Choroid plexus epithelial cell (primary cell): ENCODE measurements around the gene CXCR3.
A peak's percentile ranks its signal among the peaks of the same experiment; 100 is the strongest.

Experiments used
- DNase-seq: peaks from one replicate; pipeline ENCODE4 v3.0.0-alpha.2; 2010; ENCODE audit warnings: low read depth
- H3K4me3 ChIP-seq: 2 replicates; pipeline ENCODE4 v1.5.1; 2011; ENCODE audit warnings: low read depth, mild to moderate bottlenecking, control low read depth, low read length, moderate library complexity
- TF ChIP-seq, protein P1 (sequence below): conservative IDR thresholded peaks from 2 replicates; pipeline ENCODE4 v1.5.1; 2011; ENCODE audit warnings: low read depth, mild to moderate bottlenecking, control low read depth, inconsistent platforms, low read length, moderate library complexity

CXCR3 gene

GRCh38 chrX:71661919-71662318 is 43.6 kb upstream of the CXCR3 start:
- no peak for DNase-seq
- TF ChIP-seq, protein P1, sequence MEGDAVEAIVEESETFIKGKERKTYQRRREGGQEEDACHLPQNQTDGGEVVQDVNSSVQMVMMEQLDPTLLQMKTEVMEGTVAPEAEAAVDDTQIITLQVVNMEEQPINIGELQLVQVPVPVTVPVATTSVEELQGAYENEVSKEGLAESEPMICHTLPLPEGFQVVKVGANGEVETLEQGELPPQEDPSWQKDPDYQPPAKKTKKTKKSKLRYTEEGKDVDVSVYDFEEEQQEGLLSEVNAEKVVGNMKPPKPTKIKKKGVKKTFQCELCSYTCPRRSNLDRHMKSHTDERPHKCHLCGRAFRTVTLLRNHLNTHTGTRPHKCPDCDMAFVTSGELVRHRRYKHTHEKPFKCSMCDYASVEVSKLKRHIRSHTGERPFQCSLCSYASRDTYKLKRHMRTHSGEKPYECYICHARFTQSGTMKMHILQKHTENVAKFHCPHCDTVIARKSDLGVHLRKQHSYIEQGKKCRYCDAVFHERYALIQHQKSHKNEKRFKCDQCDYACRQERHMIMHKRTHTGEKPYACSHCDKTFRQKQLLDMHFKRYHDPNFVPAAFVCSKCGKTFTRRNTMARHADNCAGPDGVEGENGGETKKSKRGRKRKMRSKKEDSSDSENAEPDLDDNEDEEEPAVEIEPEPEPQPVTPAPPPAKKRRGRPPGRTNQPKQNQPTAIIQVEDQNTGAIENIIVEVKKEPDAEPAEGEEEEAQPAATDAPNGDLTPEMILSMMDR: no peak
- no peak overlapping the region for H3K4me3 ChIP-seq

DNA sequence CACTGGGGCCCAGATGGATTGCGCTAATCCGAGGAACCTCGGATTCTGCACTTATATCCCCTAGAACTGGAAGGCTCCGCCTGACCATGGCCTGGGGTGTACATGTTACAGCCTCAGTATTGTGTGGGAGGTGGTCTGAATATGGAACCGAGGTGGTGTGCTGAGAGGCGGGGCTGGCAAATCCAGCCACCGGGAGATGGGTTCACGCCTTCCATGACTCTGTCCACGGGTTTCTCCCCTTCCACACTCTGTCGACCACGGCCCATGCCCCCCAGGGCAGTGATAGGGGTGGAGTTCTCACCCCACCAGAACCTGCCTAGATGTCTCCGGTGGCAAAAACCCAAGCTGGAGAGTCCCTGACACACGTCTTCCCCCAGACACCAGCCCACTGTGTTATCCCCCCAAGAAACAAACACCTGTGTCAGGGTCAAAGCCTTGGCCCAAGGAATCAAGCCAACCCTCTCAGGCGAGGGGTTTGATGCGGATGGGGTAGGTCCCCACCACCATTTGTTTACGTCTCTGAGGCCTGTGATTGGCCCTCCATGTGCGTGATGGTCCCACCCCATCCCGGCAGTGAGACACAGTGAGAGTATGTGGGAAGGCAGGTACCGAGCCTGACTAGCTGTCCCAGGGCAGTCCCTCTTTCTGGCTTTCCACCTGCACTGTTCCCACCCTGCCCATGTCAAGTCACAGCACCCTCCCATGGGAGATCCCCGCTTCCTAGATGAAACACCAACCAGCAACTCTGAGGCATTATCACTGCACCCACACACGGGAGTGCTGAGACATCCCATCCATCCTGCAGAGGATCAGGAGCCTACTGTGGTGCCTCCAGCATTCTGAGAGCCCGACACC is 42.5 kb upstream of the CXCR3 start:
- TF ChIP-seq, protein P1: no peak
- no peak for DNase-seq
- no peak overlapping the region for H3K4me3 ChIP-seq

GRCh38 chrX:71659959-71660358 is 41.6 kb upstream of the CXCR3 start:
- TF ChIP-seq, protein P1: no peak
- no peak for DNase-seq
- no peak overlapping the region for H3K4me3 ChIP-seq

DNA sequence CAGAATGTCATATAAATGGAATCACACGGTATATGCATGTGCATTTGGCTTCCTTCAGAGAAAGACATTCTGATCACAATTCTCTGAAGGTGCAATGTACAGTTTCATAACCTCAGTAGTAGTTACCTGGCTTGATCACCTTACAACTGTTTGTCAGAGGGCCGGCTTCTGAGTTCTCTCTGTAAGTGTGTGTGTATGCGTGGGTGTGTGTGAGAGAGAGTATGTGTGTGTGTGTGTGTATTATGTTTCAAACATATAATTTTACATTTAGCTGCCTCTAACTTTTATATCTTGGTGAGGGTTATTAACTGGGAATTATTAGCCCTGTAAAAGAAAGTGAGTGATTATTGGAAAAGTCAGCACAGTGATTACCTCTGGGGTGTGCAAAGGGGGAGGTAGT is 41.0 kb upstream of the CXCR3 start:
- no peak overlapping the region for H3K4me3 ChIP-seq
- no peak for DNase-seq
- TF ChIP-seq, protein P1: no peak

DNA sequence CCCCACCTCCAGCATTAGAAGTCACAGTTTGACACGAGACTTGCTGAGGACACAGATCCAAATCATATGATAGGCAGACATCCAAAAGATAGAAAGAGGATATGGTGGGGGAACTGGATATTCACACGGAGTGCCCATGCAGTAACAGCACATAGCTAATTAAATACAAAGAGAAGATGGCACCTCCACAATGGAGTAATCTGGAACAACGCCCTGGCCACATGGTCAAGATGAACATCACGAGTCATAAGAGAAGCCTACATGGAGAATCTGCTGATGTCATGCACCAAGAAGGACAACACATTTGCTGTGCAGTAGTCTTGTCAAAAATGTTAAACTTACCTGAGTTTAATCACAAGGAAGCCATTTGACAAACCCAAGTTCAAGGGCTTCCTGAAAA is 39.0 kb upstream of the CXCR3 start:
- TF ChIP-seq, protein P1: no peak
- no peak for DNase-seq
- H3K4me3 ChIP-seq: no peak overlapping the region

GRCh38 chrX:71653344-71653743 is 35.0 kb upstream of the CXCR3 start:
- TF ChIP-seq, protein P1: no peak
- DNase-seq: no peak
- H3K4me3 ChIP-seq: no peak overlapping the region

DNA sequence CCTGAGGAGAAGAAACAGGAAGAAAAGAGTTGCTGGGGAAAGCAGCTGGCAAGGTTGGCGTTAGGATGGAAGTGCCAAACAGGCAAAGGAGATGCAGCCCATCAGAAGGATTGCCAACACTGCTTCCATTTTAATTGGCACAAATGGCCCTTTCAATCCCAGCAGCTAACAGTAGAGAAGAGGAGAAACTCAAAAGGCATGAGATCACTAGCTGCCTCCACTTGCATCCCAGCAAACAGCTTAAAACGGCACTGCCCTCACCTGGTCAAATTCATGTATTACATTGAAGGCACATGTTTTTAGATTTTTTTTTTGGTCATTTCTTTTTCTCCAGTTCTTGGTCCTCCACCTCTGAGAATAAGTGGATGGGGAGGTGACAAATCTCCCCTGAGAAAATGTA is 34.1 kb upstream of the CXCR3 start:
- DNase-seq: peak; percentile 72
- TF ChIP-seq, protein P1: peak; percentile 66
- H3K4me3 ChIP-seq: no peak overlapping the region
